PC-3 (cell line): ENCODE data around the gene DNAJC28.

Source experiments
- EZH2 ChIP-seq: fragments of 300-600 bp; sonication (generic); IDR thresholded peaks from one replicate; pipeline ENCODE4 v1.6.1; 2017; ENCODE audit warnings: antibody characterized with exemption, mild to moderate bottlenecking, low read length; ENCODE audit not compliant: unreplicated experiment
- EZH2phosphoT487 ChIP-seq: fragments of 300-600 bp; sonication (generic); IDR thresholded peaks from 2 replicates; pipeline ENCODE4 v1.6.1; 2018; ENCODE audit warnings: mild to moderate bottlenecking, antibody characterized with exemption, low read length, borderline replicate concordance
- TF ChIP-seq, protein P1 (sequence below): fragments of 300-600 bp; sonication (generic); conservative IDR thresholded peaks from 2 replicates; pipeline ENCODE4 v1.5.1; 2017; ENCODE audit warnings: antibody characterized with exemption, low read depth, mild to moderate bottlenecking, low read length

DNA sequence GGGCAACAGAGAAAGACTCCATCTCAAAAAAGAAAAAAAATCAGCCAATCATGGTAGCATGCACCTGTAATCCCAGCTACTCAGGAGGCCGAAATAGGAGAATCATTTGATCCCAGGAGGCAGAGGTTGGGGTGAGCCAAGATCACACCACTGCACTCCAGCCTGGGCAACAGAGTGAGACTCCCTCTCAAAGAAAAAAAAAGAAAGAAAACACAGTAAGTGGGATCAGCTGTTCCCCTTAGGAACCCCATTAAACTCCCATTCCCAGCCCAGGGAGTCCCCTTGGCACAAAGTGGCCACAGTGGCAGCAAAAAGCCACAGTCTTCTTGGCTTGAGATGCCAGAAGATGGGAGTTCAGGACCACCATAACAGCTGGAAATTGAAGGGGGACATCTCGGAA is 20.8 kb downstream of the DNAJC28 start:
- TF ChIP-seq, protein P1, sequence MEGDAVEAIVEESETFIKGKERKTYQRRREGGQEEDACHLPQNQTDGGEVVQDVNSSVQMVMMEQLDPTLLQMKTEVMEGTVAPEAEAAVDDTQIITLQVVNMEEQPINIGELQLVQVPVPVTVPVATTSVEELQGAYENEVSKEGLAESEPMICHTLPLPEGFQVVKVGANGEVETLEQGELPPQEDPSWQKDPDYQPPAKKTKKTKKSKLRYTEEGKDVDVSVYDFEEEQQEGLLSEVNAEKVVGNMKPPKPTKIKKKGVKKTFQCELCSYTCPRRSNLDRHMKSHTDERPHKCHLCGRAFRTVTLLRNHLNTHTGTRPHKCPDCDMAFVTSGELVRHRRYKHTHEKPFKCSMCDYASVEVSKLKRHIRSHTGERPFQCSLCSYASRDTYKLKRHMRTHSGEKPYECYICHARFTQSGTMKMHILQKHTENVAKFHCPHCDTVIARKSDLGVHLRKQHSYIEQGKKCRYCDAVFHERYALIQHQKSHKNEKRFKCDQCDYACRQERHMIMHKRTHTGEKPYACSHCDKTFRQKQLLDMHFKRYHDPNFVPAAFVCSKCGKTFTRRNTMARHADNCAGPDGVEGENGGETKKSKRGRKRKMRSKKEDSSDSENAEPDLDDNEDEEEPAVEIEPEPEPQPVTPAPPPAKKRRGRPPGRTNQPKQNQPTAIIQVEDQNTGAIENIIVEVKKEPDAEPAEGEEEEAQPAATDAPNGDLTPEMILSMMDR: no peak
- TF ChIP-seq EZH2: no peak
- no peak for TF ChIP-seq EZH2phosphoT487
